ENCODE results near the gene HEXIM1.

- TF ChIP-seq, protein P1, sequence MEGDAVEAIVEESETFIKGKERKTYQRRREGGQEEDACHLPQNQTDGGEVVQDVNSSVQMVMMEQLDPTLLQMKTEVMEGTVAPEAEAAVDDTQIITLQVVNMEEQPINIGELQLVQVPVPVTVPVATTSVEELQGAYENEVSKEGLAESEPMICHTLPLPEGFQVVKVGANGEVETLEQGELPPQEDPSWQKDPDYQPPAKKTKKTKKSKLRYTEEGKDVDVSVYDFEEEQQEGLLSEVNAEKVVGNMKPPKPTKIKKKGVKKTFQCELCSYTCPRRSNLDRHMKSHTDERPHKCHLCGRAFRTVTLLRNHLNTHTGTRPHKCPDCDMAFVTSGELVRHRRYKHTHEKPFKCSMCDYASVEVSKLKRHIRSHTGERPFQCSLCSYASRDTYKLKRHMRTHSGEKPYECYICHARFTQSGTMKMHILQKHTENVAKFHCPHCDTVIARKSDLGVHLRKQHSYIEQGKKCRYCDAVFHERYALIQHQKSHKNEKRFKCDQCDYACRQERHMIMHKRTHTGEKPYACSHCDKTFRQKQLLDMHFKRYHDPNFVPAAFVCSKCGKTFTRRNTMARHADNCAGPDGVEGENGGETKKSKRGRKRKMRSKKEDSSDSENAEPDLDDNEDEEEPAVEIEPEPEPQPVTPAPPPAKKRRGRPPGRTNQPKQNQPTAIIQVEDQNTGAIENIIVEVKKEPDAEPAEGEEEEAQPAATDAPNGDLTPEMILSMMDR (IDR thresholded peaks at IDR 0.05) = no peak
- no peak for TF ChIP-seq POLR2A (IDR thresholded peaks at IDR 0.05)
Measured at GRCh38 chr17:45155483-45155882, 7.2 kb downstream of the HEXIM1 start.

All from upper lobe of left lung (tissue), 4 donors.